HCT116 (cell line): ENCODE results near the gene PRKG2.

Source experiments
- CTCF ChIP-seq, 3 experiments: fragments of 200-600 bp in 1 of 3; sonication (generic) in 1 of 3; IDR thresholded peaks in 2 of 3; conservative IDR thresholded peaks in 1 of 3; 2 replicates each; pipeline ENCODE4 v1.5.1; 2012 to 2017; ENCODE audit warnings: low read depth in 2 of 3, low read length in 2 of 3, antibody characterized with exemption in 1 of 3, borderline replicate concordance in 1 of 3, control low read depth in 1 of 3, mild to moderate bottlenecking in 1 of 3, mixed read lengths in 1 of 3, mixed run types in 1 of 3, moderate library complexity in 1 of 3; ENCODE audit not compliant: insufficient read depth in 1 of 3
- EZH2 ChIP-seq: fragments of 200-600 bp; sonication (generic); IDR thresholded peaks from 2 replicates; pipeline ENCODE4 v1.6.1; 2017; ENCODE audit warnings: antibody characterized with exemption, mixed run types

DNA sequence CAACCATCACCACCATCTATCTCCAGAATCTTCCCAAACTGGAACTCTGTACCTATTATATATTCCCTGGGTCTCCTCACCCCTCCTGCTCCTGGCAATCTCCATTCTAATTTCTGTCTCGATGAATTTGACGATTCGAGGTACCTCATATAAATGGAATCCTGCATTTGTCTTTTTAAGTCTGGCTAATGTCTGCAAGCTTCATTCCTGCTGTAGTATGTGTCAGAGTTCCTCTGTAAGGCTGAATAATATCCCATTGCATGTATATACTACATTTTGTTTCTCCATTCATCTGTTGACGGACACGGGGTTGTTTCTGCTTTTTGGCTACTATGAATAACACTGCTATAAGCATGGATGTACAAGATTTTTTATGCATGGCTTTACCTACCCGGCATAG is 19.5 kb downstream of the PRKG2 start:
- TF ChIP-seq CTCF (IDR thresholded peaks at IDR 0.05 in 2 of 3, conservative IDR thresholded peaks at IDR 0.05 in 1 of 3; ENCODE audit: borderline replicate concordance in 1 of 3, insufficient read depth in 1 of 3, low read depth in 2 of 3, low read length in 2 of 3) (no peak), EZH2 (no peak)
